Kidney epithelial cell (primary cell): ENCODE measurements around the gene IRF2BP2. TPM values are rescaled to one million over a fixed set of nuclear protein-coding genes. Genes with fewer than 3 reads are reported as not detected.
A peak's percentile ranks its signal among the peaks of the same experiment; 100 is the strongest.

ENCODE experiments used
- DNase-seq: peaks from one replicate; pipeline ENCODE4 v3.0.0-alpha.2; 2010; ENCODE audit warnings: low read depth
- H3K27me3 ChIP-seq: 2 replicates; pipeline ENCODE4 v1.6.0; 2011; ENCODE audit warnings: low read length; ENCODE audit not compliant: control insufficient read depth, insufficient read depth
- H3K36me3 ChIP-seq: 2 replicates; pipeline ENCODE4 v1.5.1; 2011; ENCODE audit warnings: low read length; ENCODE audit not compliant: control insufficient read depth, insufficient read depth
- H3K4me3 ChIP-seq: 2 replicates; pipeline ENCODE4 v1.5.1; 2011; ENCODE audit warnings: low read depth, mild to moderate bottlenecking, control low read depth, low read length
- total RNA-seq: library from RNA; depleted of rRNA; stranded (reverse); fragments of >200 nt; gene quantifications from 2 replicates; pipeline ENCODE4 v1.2.3, GENCODE V29; 2015
- TF ChIP-seq, protein P1 (sequence below): IDR thresholded peaks from 2 replicates; pipeline ENCODE4 v1.5.1; 2011; ENCODE audit warnings: mild to moderate bottlenecking, moderate library complexity, low read length, control low read depth, inconsistent platforms; ENCODE audit not compliant: insufficient read depth, poor library complexity, severe bottlenecking

Gene IRF2BP2
- total RNA-seq, 1 donor from 2014 or later = 85.5 TPM

DNA sequence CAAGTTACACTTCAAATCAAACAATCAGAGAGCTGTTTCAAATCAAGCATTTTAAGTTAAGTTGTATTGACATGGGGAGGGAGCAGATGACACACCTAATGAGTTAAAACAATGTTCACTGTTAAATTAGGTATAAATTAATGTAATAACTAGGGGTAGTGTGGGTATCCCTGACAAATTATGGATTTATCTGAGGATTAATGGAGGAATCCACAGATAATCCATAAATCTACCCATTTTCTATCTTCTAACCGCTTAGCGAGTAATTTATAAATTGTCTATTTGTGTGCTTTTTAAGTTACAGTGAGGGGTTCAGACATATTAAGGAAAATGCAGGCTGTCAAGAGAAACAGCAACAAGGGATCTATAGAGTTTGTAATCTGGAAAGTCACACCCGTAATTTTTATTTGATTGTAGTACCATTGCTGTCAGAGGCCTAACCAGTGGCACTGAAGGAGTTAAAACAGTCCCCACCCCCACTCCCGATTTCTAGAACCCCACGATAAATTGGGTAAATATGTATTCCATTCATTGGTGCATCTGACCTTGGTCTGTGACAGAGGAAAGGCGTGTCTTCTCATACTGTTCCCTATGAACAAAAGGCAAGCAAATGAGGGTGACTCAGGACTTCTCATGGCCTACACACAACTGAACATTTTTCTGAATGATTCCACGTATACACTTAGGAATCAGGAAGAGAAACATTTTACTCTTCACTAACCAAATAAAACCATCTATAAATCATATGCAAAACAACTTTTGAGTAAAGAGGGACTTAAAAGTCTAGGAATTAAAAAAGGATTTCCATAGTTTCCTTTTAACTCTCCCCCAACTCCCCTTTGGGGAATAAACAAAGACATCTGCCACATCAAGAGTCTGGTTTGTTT, 7.4 kb downstream of the IRF2BP2 start:
- Histone ChIP-seq H3K36me3 (peaks cover 4% of the 10 kb centered on the region), H3K27me3 (no peaks in the 10 kb centered on the region), H3K4me3 (no peak overlapping the region)
- peak; percentile 94 for DNase-seq
- TF ChIP-seq, protein P1, sequence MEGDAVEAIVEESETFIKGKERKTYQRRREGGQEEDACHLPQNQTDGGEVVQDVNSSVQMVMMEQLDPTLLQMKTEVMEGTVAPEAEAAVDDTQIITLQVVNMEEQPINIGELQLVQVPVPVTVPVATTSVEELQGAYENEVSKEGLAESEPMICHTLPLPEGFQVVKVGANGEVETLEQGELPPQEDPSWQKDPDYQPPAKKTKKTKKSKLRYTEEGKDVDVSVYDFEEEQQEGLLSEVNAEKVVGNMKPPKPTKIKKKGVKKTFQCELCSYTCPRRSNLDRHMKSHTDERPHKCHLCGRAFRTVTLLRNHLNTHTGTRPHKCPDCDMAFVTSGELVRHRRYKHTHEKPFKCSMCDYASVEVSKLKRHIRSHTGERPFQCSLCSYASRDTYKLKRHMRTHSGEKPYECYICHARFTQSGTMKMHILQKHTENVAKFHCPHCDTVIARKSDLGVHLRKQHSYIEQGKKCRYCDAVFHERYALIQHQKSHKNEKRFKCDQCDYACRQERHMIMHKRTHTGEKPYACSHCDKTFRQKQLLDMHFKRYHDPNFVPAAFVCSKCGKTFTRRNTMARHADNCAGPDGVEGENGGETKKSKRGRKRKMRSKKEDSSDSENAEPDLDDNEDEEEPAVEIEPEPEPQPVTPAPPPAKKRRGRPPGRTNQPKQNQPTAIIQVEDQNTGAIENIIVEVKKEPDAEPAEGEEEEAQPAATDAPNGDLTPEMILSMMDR = no peak

DNA sequence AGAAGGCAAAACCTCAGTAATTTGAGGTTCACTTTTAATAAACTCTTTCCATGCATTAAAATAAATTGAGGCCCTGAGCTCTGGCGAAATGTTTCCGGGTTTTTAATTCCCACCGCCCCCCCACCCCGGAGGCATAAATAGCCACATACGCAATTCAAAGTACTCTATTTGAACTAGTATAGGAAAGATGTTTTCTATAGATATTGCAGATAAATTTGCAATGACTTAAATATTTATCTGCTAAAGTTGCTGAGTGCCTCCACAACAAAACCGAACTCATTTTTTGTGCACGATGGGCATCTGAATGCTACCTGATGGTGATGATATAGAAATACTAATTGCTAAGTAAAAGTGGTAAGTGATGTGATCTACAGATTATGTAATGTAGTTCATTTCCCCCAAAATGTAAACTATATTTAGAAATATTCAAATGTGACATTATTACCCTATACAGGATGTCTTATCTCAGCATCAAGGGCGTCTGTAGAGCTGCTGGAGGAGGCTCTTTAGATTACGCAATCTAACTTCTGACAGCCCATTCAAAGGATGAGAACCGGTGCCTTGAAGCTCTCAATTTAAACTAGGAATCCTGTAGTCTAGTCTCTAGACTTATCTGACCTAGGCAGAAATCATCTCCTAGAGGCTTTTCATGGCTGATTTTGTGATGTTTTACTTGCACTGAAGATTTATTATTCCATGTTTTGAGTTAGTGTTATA, 8.5 kb downstream of the IRF2BP2 start:
- H3K4me3 ChIP-seq = no peak overlapping the region
- DNase-seq = no peak

DNA sequence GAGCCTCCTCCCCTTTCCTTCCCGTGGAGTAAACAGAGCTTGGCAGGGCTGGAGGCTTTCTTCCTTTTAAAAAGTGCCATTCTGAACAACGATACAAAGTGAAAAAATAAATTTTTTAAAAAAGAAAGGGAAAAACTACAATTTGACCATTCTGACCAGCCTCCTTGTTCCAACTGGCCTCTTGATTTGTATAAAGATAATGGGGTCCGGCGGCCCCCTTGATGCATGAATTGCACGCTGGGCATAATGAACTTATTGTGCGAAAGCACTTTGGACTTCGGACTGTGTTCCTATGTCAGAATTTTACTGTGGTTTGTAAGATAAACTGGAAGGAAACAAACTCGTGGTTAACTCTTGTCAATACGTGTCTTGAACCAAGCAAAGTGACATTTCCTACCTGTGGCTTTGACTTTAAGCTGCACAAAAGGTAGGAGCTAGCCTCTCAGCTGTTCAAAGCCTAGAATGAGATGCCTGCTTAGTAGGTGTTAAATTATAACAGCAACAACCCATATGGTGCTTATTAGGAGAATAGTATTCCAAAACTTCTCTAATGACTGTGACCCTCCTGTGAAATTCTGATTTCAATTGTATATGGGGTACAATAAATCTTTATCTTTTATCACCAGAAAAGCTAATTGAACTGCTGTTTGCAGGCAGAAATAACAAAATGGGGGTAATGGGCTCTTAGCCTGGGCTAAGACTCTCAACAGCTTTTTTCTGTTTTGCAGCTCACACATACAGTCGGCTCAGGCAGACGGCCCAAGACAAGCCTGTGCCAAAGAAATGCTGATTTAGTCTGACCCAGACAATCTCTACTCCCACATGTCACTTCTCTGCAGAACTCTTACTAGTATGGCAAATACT, 9.3 kb downstream of the IRF2BP2 start:
- Histone ChIP-seq H3K27me3 (no peaks in the 10 kb centered on the region), H3K36me3 (no peaks in the 10 kb centered on the region), H3K4me3 (peak overlapping the region; percentile 35)
- TF ChIP-seq, protein P1 = no peak
- no peak for DNase-seq

More for the DNA sequence above, 8.5 kb downstream of the IRF2BP2 start:
- no peaks in the 10 kb centered on the region for H3K36me3 ChIP-seq
- H3K27me3 ChIP-seq = no peaks in the 10 kb centered on the region
- TF ChIP-seq, protein P1 = no peak

DNA sequence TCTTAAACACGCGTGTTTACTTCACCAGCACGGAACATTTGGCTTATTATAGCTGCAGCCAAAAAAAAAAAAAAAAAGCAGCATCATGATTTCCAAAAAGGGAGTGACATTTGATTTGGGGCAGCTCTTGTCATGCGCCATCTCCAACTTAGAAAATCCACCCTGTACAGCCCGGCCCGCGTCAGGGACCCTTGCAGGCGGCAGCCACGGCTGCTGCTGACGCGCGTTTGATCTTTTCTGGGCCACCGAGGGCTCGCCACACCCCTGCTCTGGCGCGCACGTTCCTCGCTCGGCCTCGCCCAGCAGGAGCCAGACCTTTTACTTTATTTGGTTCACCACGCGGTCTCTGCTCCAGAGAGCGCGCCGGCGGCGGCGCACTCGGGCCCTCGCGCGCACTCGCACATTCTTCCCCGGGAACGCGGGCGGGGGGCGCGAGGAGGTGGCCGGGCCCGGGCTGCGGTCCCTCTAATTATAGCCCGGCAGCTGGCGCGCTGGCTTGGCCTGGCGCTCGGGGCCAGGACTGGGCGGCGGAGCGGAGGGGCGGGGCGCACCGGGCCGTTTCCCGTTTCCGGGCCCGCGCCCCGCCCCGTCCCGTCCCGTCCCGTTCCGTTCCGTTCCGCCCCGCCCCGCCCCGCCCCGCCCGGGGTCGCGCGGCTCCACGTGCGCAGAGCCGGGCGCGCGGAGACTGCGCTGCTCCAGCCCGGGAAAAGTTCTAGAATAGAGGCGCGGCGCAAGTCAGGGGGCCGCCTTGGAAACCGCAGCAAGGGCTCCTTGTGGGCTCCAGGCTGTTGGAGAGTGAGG, 10.2 kb downstream of the IRF2BP2 start:
- TF ChIP-seq, protein P1 = no peak
- Histone ChIP-seq H3K4me3 (peak overlapping the region; percentile 47), H3K27me3 (no peaks in the 10 kb centered on the region), H3K36me3 (no peaks in the 10 kb centered on the region)
- no peak for DNase-seq

DNA sequence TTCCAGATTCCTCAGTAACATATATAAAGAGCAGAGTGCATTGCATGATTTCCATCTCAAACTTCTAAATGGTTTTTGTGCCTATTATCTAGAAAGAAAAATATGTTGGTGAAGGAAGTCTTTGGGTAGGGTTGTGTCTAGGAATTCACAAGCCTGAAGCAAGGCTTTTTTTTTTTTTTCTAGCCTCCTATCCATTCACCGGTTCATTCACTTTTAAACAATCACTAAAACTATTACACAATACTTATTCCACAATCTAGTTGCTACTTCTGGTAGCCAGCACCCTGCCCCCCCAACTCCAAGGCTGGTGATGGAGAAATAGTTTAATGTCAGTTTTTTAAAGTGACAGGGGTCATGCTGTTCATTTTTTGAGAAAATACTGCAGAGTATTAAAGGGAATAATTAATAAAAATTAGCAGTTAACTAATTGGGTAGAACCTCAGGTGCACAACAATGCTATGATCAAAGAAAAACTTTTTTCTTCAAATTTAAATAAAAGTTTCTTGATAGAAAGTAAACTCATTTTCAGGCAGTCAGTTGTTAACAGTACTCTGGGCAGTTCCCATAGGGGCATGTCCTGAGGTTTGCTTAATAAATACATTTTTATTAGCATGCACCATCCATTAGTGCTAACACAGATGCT, 10.9 kb downstream of the IRF2BP2 start:
- H3K36me3 ChIP-seq = no peaks in the 10 kb centered on the region
- no peak for DNase-seq
- TF ChIP-seq, protein P1 = no peak
- H3K4me3 ChIP-seq = peak overlapping the region; percentile 47
- no peaks in the 10 kb centered on the region for H3K27me3 ChIP-seq
